GM06990 (cell line): ENCODE measurements around the gene ACSF2.

Experiments used
- DNase-seq: peaks from one replicate; pipeline ENCODE4 v3.0.0-alpha.2; 2011; ENCODE audit not compliant: insufficient read length; ENCODE audit errors: extremely low read depth
- H3K27me3 ChIP-seq: replicated peaks from 2 replicates; pipeline ENCODE4 v1.6.0; 2011; ENCODE audit warnings: low read length; ENCODE audit not compliant: control insufficient read depth, insufficient read depth
- H3K36me3 ChIP-seq: 2 replicates; pipeline ENCODE4 v1.5.1; 2011; ENCODE audit warnings: low read length; ENCODE audit not compliant: control insufficient read depth, insufficient read depth
- H3K4me3 ChIP-seq: replicated peaks from 2 replicates; pipeline ENCODE4 v1.5.1; 2011; ENCODE audit warnings: low read depth, mild to moderate bottlenecking, control low read depth, low read length
- CTCF ChIP-seq: IDR thresholded peaks from 2 replicates; pipeline ENCODE4 v1.5.1; 2011; ENCODE audit warnings: low read length, control low read depth, mild to moderate bottlenecking, inconsistent platforms; ENCODE audit not compliant: insufficient read depth, poor library complexity, severe bottlenecking

ACSF2 gene

GRCh38 chr17:50518384-50519023, 92.5 kb downstream of the ACSF2 start:
- no peak for DNase-seq
- TF ChIP-seq CTCF = no peak
- H3K4me3 ChIP-seq = no peak overlapping the region
- no peaks in the 10 kb centered on the region for H3K27me3 ChIP-seq
- H3K36me3 ChIP-seq = no peaks in the 10 kb centered on the region

GRCh38 chr17:50519141-50519834, 93.3 kb downstream of the ACSF2 start:
- DNase-seq = no peak
- no peak for TF ChIP-seq CTCF
- no peaks in the 10 kb centered on the region for H3K27me3 ChIP-seq
- no peaks in the 10 kb centered on the region for H3K36me3 ChIP-seq
- H3K4me3 ChIP-seq = no peak overlapping the region

- Histone ChIP-seq H3K4me3 (no peak overlapping the region), H3K36me3 (no peaks in the 10 kb centered on the region), H3K27me3 (no peaks in the 10 kb centered on the region)
- no peak for DNase-seq
- no peak for TF ChIP-seq CTCF
Measured at GRCh38 chr17:50520483-50520882, 94.5 kb downstream of the ACSF2 start.

GRCh38 chr17:50521514-50521913, 95.5 kb downstream of the ACSF2 start:
- H3K27me3 ChIP-seq = no peaks in the 10 kb centered on the region
- no peak for DNase-seq
- no peak overlapping the region for H3K4me3 ChIP-seq
- TF ChIP-seq CTCF = no peak
- no peaks in the 10 kb centered on the region for H3K36me3 ChIP-seq

GRCh38 chr17:50522766-50523165, 96.7 kb downstream of the ACSF2 start:
- no peak for TF ChIP-seq CTCF
- Histone ChIP-seq H3K36me3 (no peaks in the 10 kb centered on the region), H3K27me3 (no peaks in the 10 kb centered on the region), H3K4me3 (no peak overlapping the region)
- DNase-seq = no peak
